CD14-positive monocyte (primary cell): ENCODE data around the gene RIMS3. TPM values are rescaled to one million over a fixed set of nuclear protein-coding genes. Genes with fewer than 3 reads are reported as not detected.

ENCODE experiments used
- DNase-seq, 3 donors: peaks; one replicate each; pipeline ENCODE4 v3.0.0-alpha.2; 2011 to 2022
- H2AFZ ChIP-seq: 2 replicates; pipeline ENCODE4 v1.6.0; 2012; ENCODE audit warnings: mild to moderate bottlenecking, low read depth, low read length, inconsistent platforms; ENCODE audit not compliant: insufficient read depth, poor library complexity, severe bottlenecking
- H3K27ac ChIP-seq, 2 donors: 1 replicate in 1 of 2; 2 replicates in 1 of 2; pipeline ENCODE4 v1.5.1; 2012 to 2013; ENCODE audit warnings: low read length in 2 of 2, control low read depth in 1 of 2, inconsistent platforms in 1 of 2, low read depth in 1 of 2, mild to moderate bottlenecking in 1 of 2
- H3K27me3 ChIP-seq, 2 donors: one replicate each; pipeline versions ENCODE4 v1.6.0 to v1.6.1; 2011 to 2013; ENCODE audit warnings: low read length in 2 of 2; ENCODE audit not compliant: control insufficient read depth in 2 of 2, insufficient read depth in 2 of 2
- H3K36me3 ChIP-seq, 2 donors: replicated peaks in 1 of 2; 1 replicate in 1 of 2; 2 replicates in 1 of 2; pipeline versions ENCODE4 v1.5.1 to v1.6.1; 2012 to 2013; ENCODE audit warnings: low read length in 2 of 2, control low read depth in 1 of 2, inconsistent platforms in 1 of 2, mild to moderate bottlenecking in 1 of 2; ENCODE audit not compliant: insufficient read depth in 2 of 2, control insufficient read depth in 1 of 2
- H3K4me1 ChIP-seq, 2 donors: 1 replicate in 1 of 2; 2 replicates in 1 of 2; pipeline versions ENCODE4 v1.5.1 to v1.6.1; 2012 to 2013; ENCODE audit warnings: low read length in 2 of 2, control low read depth in 1 of 2, inconsistent platforms in 1 of 2, mild to moderate bottlenecking in 1 of 2, moderate library complexity in 1 of 2; ENCODE audit not compliant: insufficient read depth in 2 of 2, control insufficient read depth in 1 of 2
- H3K4me2 ChIP-seq: replicated peaks from 2 replicates; pipeline ENCODE3; 2012; ENCODE audit warnings: low read length, moderate library complexity, mild to moderate bottlenecking; ENCODE audit not compliant: poor library complexity, severe bottlenecking; ENCODE audit errors: extremely low read depth
- H3K4me3 ChIP-seq, 3 experiments: fragments of 200-600 bp in 1 of 3; sonication (generic) in 1 of 3; replicated peaks in 1 of 3; 1 replicate in 2 of 3; 2 replicates in 1 of 3; pipeline ENCODE4 v1.5.1; 2011 to 2013; ENCODE audit warnings: low read length in 3 of 3, mild to moderate bottlenecking in 3 of 3, control low read depth in 2 of 3, low read depth in 2 of 3, inconsistent platforms in 1 of 3, moderate library complexity in 1 of 3
- H3K79me2 ChIP-seq: 2 replicates; pipeline ENCODE4 v1.6.0; 2012; ENCODE audit warnings: mild to moderate bottlenecking, control low read depth, inconsistent platforms, low read length, moderate library complexity; ENCODE audit not compliant: insufficient read depth
- H3K9ac ChIP-seq: 2 replicates; pipeline ENCODE4 v1.6.0; 2017; ENCODE audit warnings: low read length, mild to moderate bottlenecking; ENCODE audit not compliant: insufficient read depth, poor library complexity, severe bottlenecking
- H3K9me3 ChIP-seq, 2 donors: replicated peaks in 1 of 2; 1 replicate in 1 of 2; 2 replicates in 1 of 2; pipeline versions ENCODE4 v1.5.1 to v1.6.1; 2012 to 2013; ENCODE audit warnings: low read length in 2 of 2, control low read depth in 1 of 2; ENCODE audit not compliant: control insufficient read depth in 1 of 2, insufficient read depth in 1 of 2
- H4K20me1 ChIP-seq: 2 replicates; pipeline ENCODE4 v1.6.0; 2012; ENCODE audit warnings: mild to moderate bottlenecking, low read length, control low read depth, moderate library complexity; ENCODE audit not compliant: insufficient read depth
- H3K27ac Mint-ChIP-seq, 7 donors: one replicate each; pipeline ENCODE4 v1.8.0; 2020; ENCODE audit warnings: mild to moderate bottlenecking in 7 of 7, mixed read lengths in 7 of 7, moderate library complexity in 6 of 7, inconsistent platforms in 2 of 7
- H3K27me3 Mint-ChIP-seq, 3 donors: one replicate each; pipeline ENCODE4 v1.8.0; 2021 to 2022; ENCODE audit warnings: low read depth in 3 of 3, mild to moderate bottlenecking in 3 of 3, mixed read lengths in 3 of 3, moderate library complexity in 3 of 3, inconsistent platforms in 1 of 3
- H3K36me3 Mint-ChIP-seq, 2 donors: one replicate each; pipeline ENCODE4 v1.8.0; 2020; ENCODE audit warnings: mixed read lengths in 2 of 2, inconsistent platforms in 1 of 2, mild to moderate bottlenecking in 1 of 2
- H3K4me1 Mint-ChIP-seq: one replicate; pipeline ENCODE4 v1.8.0; 2020; ENCODE audit warnings: mild to moderate bottlenecking, mixed read lengths
- H3K4me3 Mint-ChIP-seq, 2 donors: one replicate each; pipeline ENCODE4 v1.8.0; 2020; ENCODE audit warnings: mild to moderate bottlenecking in 2 of 2, mixed read lengths in 2 of 2, moderate library complexity in 1 of 2
- H3K9me3 Mint-ChIP-seq, 7 donors: one replicate each; pipeline ENCODE4 v1.8.0; 2020 to 2022; ENCODE audit warnings: mixed read lengths in 7 of 7, mild to moderate bottlenecking in 6 of 7, moderate library complexity in 6 of 7, inconsistent platforms in 2 of 7
- CTCF ChIP-seq: fragments of 200-600 bp; IDR thresholded peaks from one replicate; pipeline ENCODE4 v1.8.0; 2022; ENCODE audit warnings: antibody characterized with exemption, mild to moderate bottlenecking
- WGBS: methylation state at CpG from one replicate; pipeline ENCODE4 v1.1.5; 2013; ENCODE audit warnings: missing lambda C conversion rate; ENCODE audit not compliant: insufficient coverage; 5-methylcytosine and 5-hydroxymethylcytosine counted together
- intact Hi-C, 2 donors: fragments of 100-400 bp; cut with micrococcal nuclease; formaldehyde crosslinking; loops; one replicate each; pipeline versions ENCODE4 v1.15.0 to v1.15.1; 2023
- polyA plus RNA-seq, 3 donors: library from polyadenylated mRNA; depleted of rRNA in 1 of 3; unstranded in 2 of 3; stranded (reverse) in 1 of 3; fragments of 300-500 nt in 2 of 3; fragments of >200 nt in 1 of 3; fragmentation: Illumina TruSeq in 2 of 3; gene quantifications; 1 replicate in 2 of 3; 2 replicates in 1 of 3; pipeline ENCODE4 v1.2.3, GENCODE V29; 2012 to 2021

The RIMS3 gene
- polyA plus RNA-seq, 3 donors: 0.15 to 1.0 (median 0.26) TPM

GRCh38 chr1:40709802-40710278, 44.4 kb upstream of the RIMS3 start:
- Histone ChIP-seq H3K4me2 (peak overlapping the region; percentile 59), H3K79me2 (peaks cover 99% of the 10 kb centered on the region), H4K20me1 (peaks cover 57% of the 10 kb centered on the region), H3K9ac (no peak overlapping the region), H3K4me1 (peaks cover 56 to 60% of the 10 kb centered on the region in 2 donors), H2AFZ (no peak overlapping the region), H3K27ac (peak overlapping the region in 1 of 2 donors; percentile 68), H3K9me3 (no peaks in the 10 kb centered on the region), H3K27me3 (no peaks in the 10 kb centered on the region), H3K36me3 (no peaks in the 10 kb centered on the region), H3K4me3 (peak overlapping the region in 1 of 3 experiments; percentile 54)
- Mint-ChIP-seq H3K27ac (peak overlapping the region in 3 of 7 donors; percentile 30 to 85 (median 84)), H3K4me1 (peaks cover 58% of the 10 kb centered on the region), H3K9me3 (no peaks in the 10 kb centered on the region), H3K27me3 (no peaks in the 10 kb centered on the region), H3K4me3 (no peak overlapping the region), H3K36me3 (peaks cover 7 to 17% of the 10 kb centered on the region in 2 donors)
- intact Hi-C loops: no loop called here
- no peak for TF ChIP-seq CTCF
- WGBS: no CpG with 5 or more reads among the region's 3 CpGs
- DNase-seq: no peak

GRCh38 chr1:40709100-40709801, 43.8 kb upstream of the RIMS3 start:
- Histone ChIP-seq H3K4me2 (peak overlapping the region; percentile 59), H3K9me3 (no peaks in the 10 kb centered on the region), H3K4me1 (peaks cover 56 to 58% of the 10 kb centered on the region in 2 donors), H3K79me2 (peaks cover 99% of the 10 kb centered on the region), H3K27me3 (no peaks in the 10 kb centered on the region), H3K4me3 (peak overlapping the region; percentile 16 to 54 (median 49)), H3K9ac (peak overlapping the region; percentile 6), H3K36me3 (no peaks in the 10 kb centered on the region), H2AFZ (peak overlapping the region; percentile 35), H3K27ac (peak overlapping the region in 1 of 2 donors; percentile 68), H4K20me1 (peaks cover 63% of the 10 kb centered on the region)
- Mint-ChIP-seq H3K9me3 (no peaks in the 10 kb centered on the region), H3K4me1 (peaks cover 60% of the 10 kb centered on the region), H3K27me3 (no peaks in the 10 kb centered on the region), H3K36me3 (peaks cover 7 to 14% of the 10 kb centered on the region in 2 donors), H3K4me3 (peak overlapping the region; percentile 82 to 88), H3K27ac (peak overlapping the region; percentile 84 to 93 (median 89))
- intact Hi-C loops: no loop called here
- peak; percentile 70 to 82 (median 81) for DNase-seq
- 0% methylated on average over 6 of the region's 10 CpGs for WGBS
- TF ChIP-seq CTCF: no peak
